HL-60 (cell line): Measurements from ENCODE around the gene SIAH1.
A peak's percentile ranks its signal among the peaks of the same experiment; 100 is the strongest.
"Not testable (repeated sequence)": the region's sequence is repeated elsewhere in the genome, so short reads cannot be mapped to it uniquely, and the experiment has no call there.

Experiments used
- DNase-seq, 2 experiments: peaks; one replicate each; pipeline ENCODE4 v3.0.0-alpha.2; 2010 to 2020; ENCODE audit warnings: low read depth in 1 of 2, low spot score in 1 of 2
- H3K27ac ChIP-seq: fragments of 250-450 bp; sonication (Bioruptor Pico); replicated peaks from 2 replicates; pipeline ENCODE4 v1.5.1; 2020; ENCODE audit warnings: mild to moderate bottlenecking, moderate library complexity
- H3K27me3 ChIP-seq: fragments of 250-450 bp; sonication (Bioruptor Pico); 2 replicates; pipeline ENCODE4 v1.5.1; 2021; ENCODE audit warnings: mild to moderate bottlenecking, moderate library complexity; ENCODE audit not compliant: insufficient read depth, poor library complexity, severe bottlenecking
- H3K4me3 ChIP-seq: replicated peaks from 2 replicates; pipeline ENCODE4 v1.5.1; 2011; ENCODE audit warnings: mild to moderate bottlenecking, control low read depth, low read length; ENCODE audit not compliant: insufficient read depth
- CTCF ChIP-seq: IDR thresholded peaks from one replicate; pipeline ENCODE4 v1.5.1; 2011; ENCODE audit warnings: low read length, control low read depth, inconsistent platforms; ENCODE audit not compliant: insufficient read depth
- GABPA ChIP-seq: IDR thresholded peaks from 2 replicates; pipeline ENCODE4 v1.6.1; 2012; ENCODE audit warnings: low read depth
- POLR2AphosphoS5 ChIP-seq: IDR thresholded peaks from 2 replicates; pipeline ENCODE4 v1.6.1; 2012; ENCODE audit warnings: low read depth
- REST ChIP-seq: IDR thresholded peaks from 2 replicates; pipeline ENCODE4 v1.6.1; 2012; ENCODE audit warnings: low read depth; ENCODE audit not compliant: insufficient replicate concordance
- SPI1 ChIP-seq: IDR thresholded peaks from 2 replicates; pipeline ENCODE4 v1.6.1; 2012; ENCODE audit warnings: low read depth, mild to moderate bottlenecking, borderline replicate concordance

Gene SIAH1

DNA sequence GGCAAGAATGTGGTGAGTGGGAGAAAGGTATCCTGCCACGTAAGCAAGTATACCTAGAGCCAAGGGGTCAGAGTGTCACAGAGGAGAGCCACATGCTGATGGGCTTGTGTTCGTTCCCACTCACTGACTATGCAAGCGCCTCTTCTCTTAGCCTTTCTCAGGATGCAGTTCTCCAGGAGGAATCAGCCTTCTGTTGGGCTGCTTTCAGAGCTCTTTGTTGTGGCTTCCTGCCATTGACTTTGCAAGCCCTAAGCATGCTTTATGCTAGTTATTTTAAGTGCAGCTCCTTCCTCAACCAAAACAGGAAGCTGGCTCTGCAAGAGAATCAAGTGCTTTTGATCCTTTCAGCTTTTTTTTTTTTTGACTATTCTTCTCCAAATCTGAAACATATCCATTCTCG, 66.6 kb downstream of the SIAH1 start:
- Histone ChIP-seq H3K4me3 (no peak overlapping the region), H3K27ac (peak overlapping the region; percentile 42), H3K27me3 (no peaks in the 10 kb centered on the region)
- peak; percentile 28 to 71 for DNase-seq
- TF ChIP-seq POLR2AphosphoS5 (no peak), GABPA (no peak), SPI1 (peak; percentile 58; the same call in 1 of the 2 replicates), CTCF (no peak)

DNA sequence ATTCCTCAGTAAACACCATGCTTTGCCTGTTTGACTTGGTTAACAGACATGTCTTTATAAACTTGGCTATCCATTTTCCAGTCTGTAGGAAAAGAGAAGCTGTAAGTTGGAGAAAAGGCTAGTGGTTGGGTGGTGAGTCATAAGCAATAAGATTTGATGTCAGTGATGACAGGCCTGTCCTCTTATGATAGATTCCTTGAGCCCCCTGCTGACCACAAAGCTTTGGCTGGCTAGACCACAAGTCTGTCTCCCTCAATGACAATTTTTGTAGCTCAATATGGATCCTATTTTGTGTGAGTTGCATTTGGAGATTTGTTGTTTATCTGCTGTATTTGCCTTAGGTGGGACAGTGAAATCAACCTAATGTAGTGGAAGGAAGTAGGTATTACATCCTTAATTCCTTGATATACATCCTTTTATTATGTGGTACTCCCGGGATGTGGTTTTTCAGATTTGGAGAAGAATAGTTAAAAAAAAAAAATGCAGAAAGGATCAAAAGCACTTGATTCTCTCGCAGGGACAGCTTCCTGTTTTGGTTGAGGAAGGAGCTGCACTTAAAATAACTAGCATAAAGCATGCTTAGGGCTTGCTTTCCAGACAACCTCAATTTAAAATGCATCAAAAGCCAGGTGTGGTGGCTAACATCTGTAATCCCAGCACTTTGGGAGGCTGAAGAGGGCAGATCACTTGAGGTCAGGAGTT, 67.4 kb downstream of the SIAH1 start:
- no peak for TF ChIP-seq REST
- no peak for TF ChIP-seq GABPA
- TF ChIP-seq POLR2AphosphoS5, result no peak
- Histone ChIP-seq H3K27ac (peak overlapping the region; percentile 42), H3K27me3 (no peaks in the 10 kb centered on the region), H3K4me3 (no peak overlapping the region)
- peak; percentile 38 to 47 for DNase-seq

DNA sequence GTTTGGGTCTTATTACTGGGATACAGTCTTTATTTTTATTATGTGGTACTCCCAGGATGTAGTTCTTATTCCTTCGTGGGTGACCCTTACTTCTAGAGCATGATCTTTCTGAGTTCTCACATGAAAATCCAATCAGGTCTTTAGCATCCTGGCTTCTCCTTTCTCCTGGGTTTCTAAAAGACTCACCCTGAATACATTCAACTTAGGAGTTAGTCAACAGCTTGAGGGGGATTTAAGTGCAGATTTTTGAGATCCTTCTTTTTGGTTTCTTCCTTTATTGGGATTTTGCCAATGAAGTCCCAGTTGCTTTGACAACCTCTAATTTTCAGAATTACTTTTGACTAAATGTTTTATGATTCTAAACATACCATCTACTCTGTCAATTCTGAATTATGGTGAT, 68.2 kb downstream of the SIAH1 start:
- Histone ChIP-seq H3K4me3 (no peak overlapping the region), H3K27ac (no peak overlapping the region), H3K27me3 (no peaks in the 10 kb centered on the region)
- TF ChIP-seq SPI1, result no peak
- no peak for DNase-seq

DNA sequence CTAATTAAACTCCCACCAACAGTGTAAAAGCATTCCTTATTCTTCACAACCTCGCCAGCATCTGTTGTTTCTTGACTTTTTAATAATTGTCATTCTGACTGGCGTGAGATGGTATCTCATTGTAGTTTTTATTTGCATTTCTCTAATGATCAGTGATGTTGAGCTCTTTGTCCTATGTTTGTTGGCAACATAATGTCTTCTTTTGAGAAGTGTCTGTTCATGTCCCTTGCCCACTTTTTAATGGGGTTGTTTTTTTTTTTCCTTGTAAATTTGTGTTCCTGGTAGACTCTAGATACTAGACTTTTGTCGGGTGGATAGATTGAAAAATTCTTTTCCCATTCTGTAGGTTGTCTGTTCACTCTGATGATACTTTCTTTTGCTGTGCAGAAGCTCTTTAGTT, 71.3 kb downstream of the SIAH1 start:
- H3K27ac ChIP-seq, DNase-seq, H3K27me3 ChIP-seq, H3K4me3 ChIP-seq: not testable (repeated sequence)

DNA sequence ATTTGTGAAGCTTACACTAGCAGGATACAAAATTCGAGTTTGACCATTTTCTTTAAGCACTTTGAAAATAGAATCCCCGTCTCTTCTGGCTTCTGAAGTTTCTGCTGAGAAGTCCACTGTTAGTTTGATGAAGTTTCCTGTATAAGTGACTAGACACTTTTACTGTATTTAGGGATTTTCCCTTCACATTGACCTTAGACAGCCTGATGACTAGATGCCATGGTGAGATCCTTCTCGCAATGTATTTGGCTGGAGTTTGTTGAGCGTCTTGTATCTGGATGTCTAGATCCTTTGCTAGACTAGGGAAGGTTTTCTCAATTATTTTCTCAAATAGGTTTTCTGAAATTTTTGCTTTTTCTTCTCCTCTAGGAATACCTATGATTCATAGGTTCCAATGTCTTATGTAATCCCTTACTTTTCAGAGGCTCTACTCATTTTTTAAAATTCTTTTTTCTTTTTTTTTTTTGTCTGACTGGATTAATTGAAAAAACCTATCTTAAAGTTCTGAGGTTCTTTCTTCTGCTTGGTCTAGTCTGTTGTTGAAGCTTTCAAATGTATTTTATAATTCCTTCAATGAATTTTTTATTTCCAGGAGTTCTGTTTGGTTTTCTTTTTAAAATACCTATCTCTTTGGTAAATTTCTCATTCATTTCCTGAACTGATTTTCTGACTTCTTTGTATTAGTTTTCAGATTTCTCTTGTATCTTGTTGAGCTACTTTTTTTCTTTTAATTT, 74.1 kb downstream of the SIAH1 start:
- Histone ChIP-seq H3K27me3 (no peaks in the 10 kb centered on the region), H3K27ac (no peak overlapping the region), H3K4me3 (no peak overlapping the region)
- TF ChIP-seq SPI1 (no peak), GABPA (no peak), REST (no peak), POLR2AphosphoS5 (no peak), CTCF (no peak)
- DNase-seq, result no peak
